ENCODE results near the gene RBM20. TPM values are rescaled to one million over a fixed set of nuclear protein-coding genes. Genes with fewer than 3 reads are reported as not detected.

RBM20 gene
- total RNA-seq, 1 donor from 2014 or later = 0.13 TPM

GRCh38 chr10:110783509-110784107, 139.5 kb downstream of the RBM20 start:
- no peak for DNase-seq (ENCODE audit: low read depth, low spot score)

- no peak for DNase-seq (ENCODE audit: low read depth, low spot score)
Measured at GRCh38 chr10:110784198-110784597, 140.1 kb downstream of the RBM20 start.

- no peak for DNase-seq (ENCODE audit: low read depth, low spot score)
Measured at GRCh38 chr10:110786172-110786571, 142.0 kb downstream of the RBM20 start.

GRCh38 chr10:110788620-110789385, 144.7 kb downstream of the RBM20 start:
- no peak for DNase-seq (ENCODE audit: low read depth, low spot score)

GRCh38 chr10:110789604-110790433, 145.7 kb downstream of the RBM20 start:
- no peak for DNase-seq (ENCODE audit: low read depth, low spot score)

- DNase-seq (ENCODE audit: low read depth, low spot score) = no peak
Measured at GRCh38 chr10:110790913-110791506, 146.9 kb downstream of the RBM20 start.

- DNase-seq (ENCODE audit: low read depth, low spot score) = no peak
Measured at GRCh38 chr10:110791541-110792073, 147.5 kb downstream of the RBM20 start.

- DNase-seq (ENCODE audit: low read depth, low spot score) = no peak
Measured at GRCh38 chr10:110792476-110793125, 148.5 kb downstream of the RBM20 start.

GRCh38 chr10:110793128-110793812, 149.1 kb downstream of the RBM20 start:
- DNase-seq (ENCODE audit: low read depth, low spot score) = no peak

- DNase-seq (ENCODE audit: low read depth, low spot score) = no peak
Measured at GRCh38 chr10:110793886-110794285, 149.8 kb downstream of the RBM20 start.

- no peak for DNase-seq (ENCODE audit: low read depth, low spot score)
Measured at GRCh38 chr10:110794808-110795207, 150.7 kb downstream of the RBM20 start.

GRCh38 chr10:110797416-110797815, 153.3 kb downstream of the RBM20 start:
- DNase-seq (ENCODE audit: low read depth, low spot score) = no peak

GRCh38 chr10:110798340-110798739, 154.2 kb downstream of the RBM20 start:
- no peak for DNase-seq (ENCODE audit: low read depth, low spot score)

GRCh38 chr10:110802090-110802489, 158.0 kb downstream of the RBM20 start:
- DNase-seq (ENCODE audit: low read depth, low spot score) = no peak

- DNase-seq (ENCODE audit: low read depth, low spot score) = peak; percentile 35
Measured at GRCh38 chr10:110802551-110803238, 158.6 kb downstream of the RBM20 start.

GRCh38 chr10:110803239-110803749, 159.2 kb downstream of the RBM20 start:
- DNase-seq (ENCODE audit: low read depth, low spot score) = no peak

GRCh38 chr10:110803830-110804338, 159.7 kb downstream of the RBM20 start:
- DNase-seq (ENCODE audit: low read depth, low spot score) = no peak

GRCh38 chr10:110804376-110804775, 160.2 kb downstream of the RBM20 start:
- no peak for DNase-seq (ENCODE audit: low read depth, low spot score)

- DNase-seq (ENCODE audit: low read depth, low spot score) = no peak
Measured at GRCh38 chr10:110805292-110805691, 161.2 kb downstream of the RBM20 start.

Data from pulmonary artery endothelial cell (primary cell).